ENCODE measurements around the gene PHACTR3. TPM values are rescaled to one million over a fixed set of nuclear protein-coding genes. Genes with fewer than 3 reads are reported as not detected.

Gene PHACTR3
- total and polyA plus RNA-seq, 2 of the 8 experiments (the other 6 are each of a cell fraction or from before 2014, with no cell fraction given): 0.05 to 0.13 TPM

DNA sequence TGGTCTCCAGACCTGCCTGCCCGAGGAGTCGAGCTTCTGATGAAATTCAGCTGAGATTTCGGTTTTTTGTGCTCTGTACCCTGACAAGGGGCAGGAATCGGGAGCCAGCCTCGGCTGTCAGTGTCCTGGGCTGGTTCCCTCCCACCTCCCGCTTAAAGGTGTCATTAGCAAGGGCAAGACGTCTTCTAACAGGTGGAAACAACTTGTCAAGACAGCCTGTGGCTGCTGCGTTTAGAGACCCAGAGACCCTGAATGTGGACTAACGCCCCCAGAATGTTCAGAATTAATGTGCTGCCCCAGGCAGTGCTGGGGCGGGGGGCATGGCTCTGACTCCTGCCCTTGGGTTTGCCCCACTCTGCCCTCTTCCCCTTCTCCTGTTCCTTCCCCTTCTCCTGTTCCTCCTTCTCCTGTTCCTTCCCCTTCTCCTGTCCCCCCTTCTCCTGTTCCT, 69.7 kb downstream of the PHACTR3 start:
- no peak overlapping the region for H4K8ac ChIP-seq (ENCODE audit: extremely low read depth, insufficient read depth, low read length)

More for the DNA sequence above, 69.7 kb downstream of the PHACTR3 start:
- Histone ChIP-seq H3K36me3 (ENCODE audit: control insufficient read depth in 2 of 4, insufficient read depth in 4 of 4, low read length in 3 of 4) (no peaks in the 10 kb centered on the region), H3K4me2 (ENCODE audit: insufficient read depth in 1 of 2, low read depth in 2 of 2, low read length in 2 of 2) (no peak overlapping the region), H2BK120ac (replicated peaks; ENCODE audit: low read depth, low read length) (no peak overlapping the region), H3K23ac (ENCODE audit: insufficient read length) (no peak overlapping the region), H3K4me1 (replicated peaks in 1 of 4; ENCODE audit: control insufficient read depth in 3 of 4, insufficient read depth in 4 of 4, low read length in 3 of 4) (no peaks in the 10 kb centered on the region), H3K79me2 (ENCODE audit: control insufficient read depth in 1 of 2, insufficient read depth in 2 of 2, low read length in 2 of 2) (no peaks in the 10 kb centered on the region), H4K5ac (ENCODE audit: insufficient read length, low read depth, low read length) (no peak overlapping the region), H2BK20ac (ENCODE audit: low read length) (no peak overlapping the region), H3K79me1 (ENCODE audit: low read depth, low read length) (no peaks in the 10 kb centered on the region), H2BK15ac (ENCODE audit: low read length) (no peak overlapping the region), H2AK5ac (ENCODE audit: low read depth, low read length) (no peak overlapping the region), H3K4ac (replicated peaks; ENCODE audit: insufficient read length, low read depth, low read length) (no peak overlapping the region), H3K9ac (replicated peaks in 1 of 4; ENCODE audit: extremely low read depth in 1 of 4, low read depth in 3 of 4, low read length in 3 of 4) (no peak overlapping the region), H3K9me3 (ENCODE audit: insufficient read depth in 2 of 2, low read depth in 1 of 2, low read length in 1 of 2) (peaks cover 85 to 97% of the 10 kb centered on the region in 2 experiments), H3K4me3 (ENCODE audit: extremely low read depth in 1 of 4, insufficient read depth in 2 of 4, low read depth in 3 of 4, low read length in 4 of 4) (no peak overlapping the region), H4K91ac (replicated peaks; ENCODE audit: insufficient read length, low read length) (no peak overlapping the region), H3K14ac (ENCODE audit: insufficient read length) (no peak overlapping the region), H4K20me1 (replicated peaks in 1 of 2; ENCODE audit: control insufficient read depth in 1 of 2, insufficient read depth in 2 of 2, low read length in 2 of 2) (no peaks in the 10 kb centered on the region), H3K18ac (ENCODE audit: extremely low read depth, low read length) (no peak overlapping the region), H3K27ac (ENCODE audit: low read depth, low read length) (no peak overlapping the region), H3K56ac (replicated peaks; ENCODE audit: insufficient read length, low read depth, low read length) (no peak overlapping the region), H2BK5ac (ENCODE audit: low read depth, low read length) (no peak overlapping the region), H2BK12ac (ENCODE audit: low read depth, low read length) (no peak overlapping the region), H2AFZ (ENCODE audit: low read length) (no peak overlapping the region), H3K27me3 (replicated peaks in 1 of 4; ENCODE audit: control insufficient read depth in 3 of 4, extremely low read depth in 1 of 4, insufficient read depth in 3 of 4, low read length in 3 of 4) (no peaks in the 10 kb centered on the region), H3K23me2 (ENCODE audit: low read depth, low read length) (no peaks in the 10 kb centered on the region)
- no peak for FAIRE-seq
- TF ChIP-seq NRF1 (IDR thresholded peaks at IDR 0.05; ENCODE audit: low read depth, low read length) (no peak), SIRT6 (IDR thresholded peaks at IDR 0.05; ENCODE audit: low read length) (no peak), KDM5A (IDR thresholded peaks at IDR 0.05; ENCODE audit: low read length) (no peak), JUN (IDR thresholded peaks at IDR 0.05; ENCODE audit: low read depth, low read length) (no peak), CEBPB (IDR thresholded peaks at IDR 0.05; ENCODE audit: low read depth, low read length) (no peak), E2F6 (IDR thresholded peaks at IDR 0.05) (no peak), FOSL1 (IDR thresholded peaks at IDR 0.05; ENCODE audit: insufficient read depth, low read depth, low read length) (no peak), TEAD4 (IDR thresholded peaks at IDR 0.05; ENCODE audit: low read depth, low read length) (no peak)
- POLR2A ChIA-PET (ENCODE audit: partially characterized antibody): no interaction called here
- CTCF ChIA-PET (ENCODE audit: partially characterized antibody): no interaction called here
- WGBS, 2 experiments (ENCODE audit: extremely low coverage in 1 of 2, insufficient coverage in 1 of 2, insufficient read length in 1 of 2, insufficient replicate concordance in 2 of 2, low coverage in 1 of 2, low lambda C conversion rate in 2 of 2, missing lambda C conversion rate in 1 of 2): 83% methylated on average over 10 of the region's 10 CpGs; no CpG with 5 or more reads in 1 of the 2 experiments
- no peak for DNase-seq (ENCODE audit: low read depth in 1 of 2, low spot score in 2 of 2)
